ENCODE results near the gene CD48. TPM values are rescaled to one million over a fixed set of nuclear protein-coding genes. Genes with fewer than 3 reads are reported as not detected.

Gene CD48
- total RNA-seq, 1 experiment from 2014 or later = not detected

GRCh38 chr1:160646711-160647328 lies 64.8 kb downstream of the CD48 start, which contains the start of gene SLAMF1:
Gene SLAMF1 (minus strand): TSS chr1:160647044. CDS start chr1:160646945, 99 bp downstream.
- H3K4me3 ChIP-seq (ENCODE audit: low read depth, low read length, poor library complexity, severe bottlenecking) = peak within 1 kb of the TSS; percentile 5
- no TSS peak for BruUV-seq (replicated peaks)
- intact Hi-C loops (cut with micrococcal nuclease; ENCODE audit: unreplicated experiment) = loop anchor here (1.0 kb wide), 1 partner anchor 39 kb away; no protein-coding TSS in a partner anchor
- peak within 1 kb of the TSS; percentile 64 for H3K27ac ChIP-seq (ENCODE audit: low read depth, low read length, poor library complexity, severe bottlenecking)
- POLR2A ChIA-PET (ENCODE audit: low non-redundant PET) = no interaction called here
- no peaks in the 10 kb centered on the region for H3K9me3 ChIP-seq (ENCODE audit: low read depth, low read length, poor library complexity, severe bottlenecking)
- no peaks in the 10 kb centered on the region for H3K36me3 ChIP-seq (ENCODE audit: insufficient read depth, low read length, poor library complexity, severe bottlenecking)
- DNase-seq (ENCODE audit: low spot score) = peak; percentile 98
- CTCF ChIA-PET = interaction anchor here (0.6 kb wide), 1 partner anchor 40 kb away, joined by 3 read pairs; no protein-coding TSS in a partner anchor
- TF ChIP-seq EZH2 (IDR thresholded peaks at IDR 0.05; ENCODE audit: borderline replicate concordance, low read depth, low read length, poor library complexity, severe bottlenecking) = no peak
- no peak for TF ChIP-seq CTCF (conservative IDR thresholded peaks at IDR 0.05; ENCODE audit: low read depth, low read length)
- peaks cover 31% of the 10 kb centered on the region for H3K4me1 ChIP-seq (ENCODE audit: insufficient read depth, low read length, poor library complexity, severe bottlenecking)
- H3K27me3 ChIP-seq (replicated peaks; ENCODE audit: insufficient read depth, low read depth, low read length, poor library complexity) = no peaks in the 10 kb centered on the region

- TF ChIP-seq CTCF (conservative IDR thresholded peaks at IDR 0.05; ENCODE audit: low read depth, low read length) = no peak
- POLR2A ChIA-PET (ENCODE audit: low non-redundant PET) = no interaction called here
- Histone ChIP-seq H3K9me3 (ENCODE audit: low read depth, low read length, poor library complexity, severe bottlenecking) (no peaks in the 10 kb centered on the region), H3K4me3 (ENCODE audit: low read depth, low read length, poor library complexity, severe bottlenecking) (no peak overlapping the region), H3K4me1 (ENCODE audit: insufficient read depth, low read length, poor library complexity, severe bottlenecking) (peaks cover 25% of the 10 kb centered on the region), H3K36me3 (ENCODE audit: insufficient read depth, low read length, poor library complexity, severe bottlenecking) (no peaks in the 10 kb centered on the region), H3K27me3 (replicated peaks; ENCODE audit: insufficient read depth, low read depth, low read length, poor library complexity) (no peaks in the 10 kb centered on the region), H3K27ac (ENCODE audit: low read depth, low read length, poor library complexity, severe bottlenecking) (peak overlapping the region; percentile 64)
- DNase-seq (ENCODE audit: low spot score) = no peak
- CTCF ChIA-PET = no interaction called here
- intact Hi-C loops (cut with micrococcal nuclease; ENCODE audit: unreplicated experiment) = no loop called here
- no TSS peak for BruUV-seq (replicated peaks)
Observed at GRCh38 chr1:160646180-160646579, 65.4 kb downstream of the CD48 start.

DNA sequence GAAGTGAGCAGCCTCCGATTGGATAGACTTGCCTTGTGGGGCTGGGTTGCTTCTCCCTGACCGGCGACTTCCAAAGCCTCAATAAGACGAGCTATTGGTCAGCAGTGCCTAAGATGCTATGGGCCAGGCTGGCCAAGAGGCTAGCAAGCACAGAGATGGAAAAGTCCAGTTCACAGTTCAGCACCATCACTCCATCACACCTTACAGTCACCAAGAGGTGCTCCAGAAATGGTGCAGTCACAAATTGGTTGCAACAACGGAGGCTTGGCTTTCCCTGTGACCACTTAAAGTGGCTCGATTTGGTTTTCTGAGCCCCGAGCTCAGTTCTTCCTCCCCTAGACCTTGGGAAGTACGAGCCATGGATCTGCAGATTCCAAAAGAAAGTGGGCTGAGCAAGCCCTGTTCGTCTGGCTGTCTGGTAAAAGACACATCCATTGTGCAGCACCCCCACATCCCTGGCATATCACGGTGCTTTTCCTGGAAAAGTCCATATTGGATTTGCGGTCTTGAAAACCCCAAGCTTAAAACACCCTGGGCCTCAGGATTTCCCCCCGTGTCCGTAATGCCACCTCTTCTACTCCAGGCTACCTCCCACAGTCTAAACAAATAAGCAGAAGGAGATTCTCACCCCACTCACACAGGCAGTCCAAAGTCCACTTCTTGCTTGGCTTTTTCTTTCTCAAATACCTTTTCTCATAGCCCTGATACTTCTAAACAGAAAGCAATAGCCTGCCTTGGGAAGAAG lies 66.1 kb downstream of the CD48 start:
- DNase-seq (ENCODE audit: low spot score) = no peak
- Histone ChIP-seq H3K27ac (ENCODE audit: low read depth, low read length, poor library complexity, severe bottlenecking) (peak overlapping the region; percentile 64), H3K27me3 (replicated peaks; ENCODE audit: insufficient read depth, low read depth, low read length, poor library complexity) (no peaks in the 10 kb centered on the region), H3K4me3 (ENCODE audit: low read depth, low read length, poor library complexity, severe bottlenecking) (no peak overlapping the region), H3K36me3 (ENCODE audit: insufficient read depth, low read length, poor library complexity, severe bottlenecking) (no peaks in the 10 kb centered on the region), H3K4me1 (ENCODE audit: insufficient read depth, low read length, poor library complexity, severe bottlenecking) (peaks cover 22% of the 10 kb centered on the region), H3K9me3 (ENCODE audit: low read depth, low read length, poor library complexity, severe bottlenecking) (no peaks in the 10 kb centered on the region)
- POLR2A ChIA-PET (ENCODE audit: low non-redundant PET) = no interaction called here
- BruUV-seq (replicated peaks) = no TSS peak
- TF ChIP-seq EZH2 (IDR thresholded peaks at IDR 0.05; ENCODE audit: borderline replicate concordance, low read depth, low read length, poor library complexity, severe bottlenecking) = no peak
- no peak for TF ChIP-seq CTCF (conservative IDR thresholded peaks at IDR 0.05; ENCODE audit: low read depth, low read length)
- CTCF ChIA-PET = no interaction called here
- intact Hi-C loops (cut with micrococcal nuclease; ENCODE audit: unreplicated experiment) = no loop called here
